ENCODE results near the gene HORMAD2.

GRCh38 chr22:30175690-30176288 lies 95.5 kb downstream of the HORMAD2 start:
- TF ChIP-seq, protein P1, sequence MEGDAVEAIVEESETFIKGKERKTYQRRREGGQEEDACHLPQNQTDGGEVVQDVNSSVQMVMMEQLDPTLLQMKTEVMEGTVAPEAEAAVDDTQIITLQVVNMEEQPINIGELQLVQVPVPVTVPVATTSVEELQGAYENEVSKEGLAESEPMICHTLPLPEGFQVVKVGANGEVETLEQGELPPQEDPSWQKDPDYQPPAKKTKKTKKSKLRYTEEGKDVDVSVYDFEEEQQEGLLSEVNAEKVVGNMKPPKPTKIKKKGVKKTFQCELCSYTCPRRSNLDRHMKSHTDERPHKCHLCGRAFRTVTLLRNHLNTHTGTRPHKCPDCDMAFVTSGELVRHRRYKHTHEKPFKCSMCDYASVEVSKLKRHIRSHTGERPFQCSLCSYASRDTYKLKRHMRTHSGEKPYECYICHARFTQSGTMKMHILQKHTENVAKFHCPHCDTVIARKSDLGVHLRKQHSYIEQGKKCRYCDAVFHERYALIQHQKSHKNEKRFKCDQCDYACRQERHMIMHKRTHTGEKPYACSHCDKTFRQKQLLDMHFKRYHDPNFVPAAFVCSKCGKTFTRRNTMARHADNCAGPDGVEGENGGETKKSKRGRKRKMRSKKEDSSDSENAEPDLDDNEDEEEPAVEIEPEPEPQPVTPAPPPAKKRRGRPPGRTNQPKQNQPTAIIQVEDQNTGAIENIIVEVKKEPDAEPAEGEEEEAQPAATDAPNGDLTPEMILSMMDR (conservative IDR thresholded peaks at IDR 0.05; ENCODE audit: low read depth, low read length), result no peak
- TF ChIP-seq EZH2phosphoT487 (IDR thresholded peaks at IDR 0.05; ENCODE audit: borderline replicate concordance, low read length), result no peak

Measured in PC-3 (cell line).